Activated CD4-positive, alpha-beta T cell treated with anti-CD3 and anti-CD28 coated beads, Interleukin-2, amount 10 ng/mL, durations not matched to agents 7 days and 5 days (primary cell): ENCODE results near the gene INF2. TPM values are rescaled to one million over a fixed set of nuclear protein-coding genes. Genes with fewer than 3 reads are reported as not detected.
A peak's percentile ranks its signal among the peaks of the same experiment; 100 is the strongest.

ENCODE experiments used
- CTCF ChIA-PET: fragments of 350-600 bp; sonication (Branson Sonifier 250); formaldehyde crosslinking; loops from one replicate; lab custom pipeline; 2021; ENCODE audit warnings: antibody characterized with exemption; lab: Charles Lee
- POLR2A ChIA-PET: fragments of 350-600 bp; sonication (Branson Sonifier 250); formaldehyde crosslinking; loops from one replicate; lab custom pipeline; 2021; ENCODE audit warnings: antibody characterized with exemption; lab: Charles Lee
- DNase-seq: peaks from one replicate; pipeline ENCODE4 v3.0.0-alpha.2; 2020
- H3K27ac Mint-ChIP-seq: one replicate; pipeline ENCODE4 v1.8.0; 2021; ENCODE audit warnings: mild to moderate bottlenecking, moderate library complexity, mixed read lengths
- H3K27me3 Mint-ChIP-seq: one replicate; pipeline ENCODE4 v1.8.0; 2021; ENCODE audit warnings: mixed read lengths
- H3K36me3 Mint-ChIP-seq: one replicate; pipeline ENCODE4 v1.8.0; 2021; ENCODE audit warnings: low read depth, mixed read lengths
- H3K4me1 Mint-ChIP-seq: one replicate; pipeline ENCODE4 v1.8.0; 2021; ENCODE audit warnings: mixed read lengths
- H3K4me3 Mint-ChIP-seq: one replicate; pipeline ENCODE4 v1.8.0; 2021; ENCODE audit warnings: mild to moderate bottlenecking, moderate library complexity, mixed read lengths
- H3K9me3 Mint-ChIP-seq: one replicate; pipeline ENCODE4 v1.8.0; 2021; ENCODE audit warnings: mixed read lengths
- total RNA-seq, 2 experiments: library from RNA; stranded (reverse); gene quantifications; one replicate each; pipeline ENCODE4 v1.2.3, GENCODE V29; 2021

The INF2 gene
- total RNA-seq, 2 experiments from 2014 or later: 163 to 171 TPM

DNA sequence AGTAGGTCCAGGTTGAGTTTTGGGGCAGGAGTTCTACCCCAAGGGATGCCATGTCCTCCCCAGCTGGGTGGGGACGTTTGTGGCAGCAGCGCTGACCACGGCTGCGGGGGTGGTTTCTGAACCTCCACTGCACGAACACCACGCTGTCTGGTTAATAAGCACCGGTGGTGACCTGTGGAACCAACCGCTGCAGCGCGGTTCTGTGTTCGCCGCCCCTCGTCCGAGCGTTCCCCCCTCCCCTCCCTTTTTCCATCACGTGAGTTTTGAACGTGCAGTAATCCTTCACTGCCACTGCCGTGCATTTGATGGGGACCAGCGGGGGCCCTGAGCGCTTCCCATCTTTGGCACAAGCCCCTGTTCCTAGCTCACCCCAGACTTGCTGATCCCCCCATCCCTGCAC is 28.2 kb downstream of the INF2 start:
- Mint-ChIP-seq H3K4me1 (no peaks in the 10 kb centered on the region), H3K36me3 (peaks cover 12% of the 10 kb centered on the region), H3K27ac (no peak overlapping the region), H3K27me3 (no peaks in the 10 kb centered on the region), H3K9me3 (no peaks in the 10 kb centered on the region), H3K4me3 (no peak overlapping the region)
- ChIA-PET CTCF (no interaction called here), POLR2A (no interaction called here)
- DNase-seq: no peak

DNA sequence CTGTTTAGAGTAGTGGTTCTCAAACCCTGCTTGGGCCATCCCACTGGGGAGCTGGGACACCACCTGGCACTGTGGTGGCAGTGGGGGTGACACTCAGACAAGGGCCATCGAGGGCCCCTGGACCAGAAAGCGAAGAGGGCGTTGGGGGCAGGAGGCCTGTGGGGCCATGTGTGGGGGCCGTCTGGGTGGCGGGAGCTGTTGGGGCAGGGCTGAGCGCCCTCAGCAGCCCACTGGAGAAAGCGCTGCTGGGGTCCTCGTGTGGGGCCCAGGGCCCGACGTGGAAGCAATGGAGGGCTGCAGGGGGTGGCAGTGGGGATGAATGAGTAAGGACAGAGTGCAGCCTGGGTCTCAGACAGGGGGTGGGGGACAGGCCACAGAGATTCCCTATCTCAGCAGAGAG is 28.7 kb downstream of the INF2 start:
- no peaks in the 10 kb centered on the region for H3K27me3 Mint-ChIP-seq
- H3K4me1 Mint-ChIP-seq: no peaks in the 10 kb centered on the region
- H3K9me3 Mint-ChIP-seq: no peaks in the 10 kb centered on the region
- peaks cover 12% of the 10 kb centered on the region for H3K36me3 Mint-ChIP-seq
- no peak for DNase-seq
- CTCF ChIA-PET: no interaction called here
- no peak overlapping the region for H3K27ac Mint-ChIP-seq
- POLR2A ChIA-PET: no interaction called here
- no peak overlapping the region for H3K4me3 Mint-ChIP-seq

DNA sequence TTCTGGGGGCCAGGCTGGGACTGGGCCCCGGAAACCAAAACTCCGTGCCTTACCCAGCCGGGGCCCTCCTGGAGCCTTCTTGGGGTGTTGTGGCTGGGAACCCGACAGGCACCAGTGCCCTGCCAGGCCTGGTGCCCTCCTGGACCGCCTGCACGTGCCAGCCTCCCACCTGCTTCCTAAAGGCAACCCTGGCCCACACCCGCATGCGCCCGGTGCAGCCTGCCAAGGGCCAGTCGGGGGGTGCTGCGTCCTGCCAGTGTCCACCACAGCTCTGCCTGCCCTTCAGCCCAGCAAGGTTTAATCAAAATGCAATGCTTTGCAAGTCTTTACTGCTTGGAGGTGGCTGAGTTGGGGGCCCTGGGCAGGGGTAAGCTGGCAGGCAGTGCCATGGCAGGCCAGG is 29.5 kb downstream of the INF2 start:
- H3K9me3 Mint-ChIP-seq: no peaks in the 10 kb centered on the region
- H3K4me1 Mint-ChIP-seq: no peaks in the 10 kb centered on the region
- peaks cover 12% of the 10 kb centered on the region for H3K36me3 Mint-ChIP-seq
- no peaks in the 10 kb centered on the region for H3K27me3 Mint-ChIP-seq
- no peak overlapping the region for H3K4me3 Mint-ChIP-seq
- CTCF ChIA-PET: no interaction called here
- DNase-seq: no peak
- POLR2A ChIA-PET: no interaction called here
- H3K27ac Mint-ChIP-seq: no peak overlapping the region

DNA sequence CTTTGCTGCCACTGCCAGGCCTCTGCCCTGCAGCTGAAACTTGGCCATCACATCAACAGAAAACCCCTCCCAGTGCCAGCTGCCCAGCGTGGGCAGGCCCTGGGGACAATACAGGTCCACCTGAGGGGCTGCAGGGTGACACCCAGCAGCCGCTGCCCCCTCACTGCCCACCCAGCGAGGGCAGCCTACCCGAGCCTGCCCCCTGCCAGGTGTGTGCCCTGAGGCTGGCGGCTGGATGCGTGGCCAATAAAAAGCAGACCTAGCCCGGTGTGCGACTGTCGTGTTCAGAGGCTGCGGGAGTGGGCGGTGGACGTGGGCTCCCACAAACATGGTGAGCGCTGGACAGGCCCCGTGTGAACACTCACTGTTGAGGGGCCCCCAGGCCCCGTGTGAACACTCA is 29.9 kb downstream of the INF2 start:
- ChIA-PET CTCF (no interaction called here), POLR2A (no interaction called here)
- Mint-ChIP-seq H3K36me3 (peaks cover 12% of the 10 kb centered on the region), H3K4me3 (no peak overlapping the region), H3K27me3 (no peaks in the 10 kb centered on the region), H3K9me3 (no peaks in the 10 kb centered on the region), H3K4me1 (no peaks in the 10 kb centered on the region), H3K27ac (no peak overlapping the region)
- DNase-seq: no peak

DNA sequence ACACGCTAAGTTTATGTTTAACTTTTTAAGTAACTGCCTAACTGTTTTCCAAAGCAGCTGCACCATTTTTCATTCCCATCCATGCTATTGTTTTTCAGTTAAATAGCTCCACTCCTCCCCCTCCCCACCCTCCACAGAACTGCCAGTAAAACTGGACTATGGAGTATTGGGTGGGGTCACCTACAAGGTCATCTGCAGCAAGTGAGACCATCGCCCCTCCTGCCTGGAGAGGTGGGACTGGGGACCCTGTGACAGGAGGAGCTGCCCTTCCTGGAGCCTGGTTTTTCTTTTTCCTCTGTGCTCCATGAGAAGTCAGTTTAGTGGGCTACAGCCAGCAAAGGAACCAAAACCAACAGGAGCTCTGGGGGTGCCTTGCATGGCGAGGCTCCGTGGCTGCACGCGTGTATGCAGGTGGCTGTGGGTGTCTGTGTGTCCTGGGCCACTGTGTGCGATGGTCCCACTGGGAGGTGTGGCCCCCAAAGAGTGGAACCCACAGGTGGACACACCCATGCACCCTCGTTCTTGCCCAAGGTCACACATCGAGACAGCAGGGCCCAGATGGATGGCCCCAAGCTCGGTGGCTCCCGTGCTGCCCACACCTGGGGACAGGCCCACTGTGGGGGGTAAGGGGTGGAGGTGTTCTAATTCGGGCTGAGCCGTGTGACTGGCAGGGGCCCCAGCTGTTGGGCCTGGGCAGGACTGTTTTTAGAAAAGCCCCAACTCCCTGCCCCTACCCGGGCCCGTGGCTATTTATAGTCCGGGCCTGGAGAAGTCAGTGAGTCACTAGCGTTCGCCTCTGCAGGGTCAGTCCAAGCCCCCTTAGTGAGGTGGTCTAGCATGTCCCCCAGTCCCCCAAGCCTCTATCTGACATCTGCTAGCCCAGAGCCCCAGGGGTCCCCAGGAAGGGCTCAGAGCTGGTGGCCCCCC is 32.4 kb downstream of the INF2 start:
- Mint-ChIP-seq H3K4me3 (no peak overlapping the region), H3K4me1 (no peaks in the 10 kb centered on the region), H3K36me3 (peaks cover 7% of the 10 kb centered on the region), H3K27me3 (no peaks in the 10 kb centered on the region), H3K27ac (no peak overlapping the region), H3K9me3 (no peaks in the 10 kb centered on the region)
- POLR2A ChIA-PET: no interaction called here
- DNase-seq: no peak
- CTCF ChIA-PET: interaction anchor here (0.8 to 1.2 kb wide), 5 partner anchors 13 to 36 kb away, joined by 3 to 5 read pairs (median 4); no protein-coding TSS in a partner anchor

DNA sequence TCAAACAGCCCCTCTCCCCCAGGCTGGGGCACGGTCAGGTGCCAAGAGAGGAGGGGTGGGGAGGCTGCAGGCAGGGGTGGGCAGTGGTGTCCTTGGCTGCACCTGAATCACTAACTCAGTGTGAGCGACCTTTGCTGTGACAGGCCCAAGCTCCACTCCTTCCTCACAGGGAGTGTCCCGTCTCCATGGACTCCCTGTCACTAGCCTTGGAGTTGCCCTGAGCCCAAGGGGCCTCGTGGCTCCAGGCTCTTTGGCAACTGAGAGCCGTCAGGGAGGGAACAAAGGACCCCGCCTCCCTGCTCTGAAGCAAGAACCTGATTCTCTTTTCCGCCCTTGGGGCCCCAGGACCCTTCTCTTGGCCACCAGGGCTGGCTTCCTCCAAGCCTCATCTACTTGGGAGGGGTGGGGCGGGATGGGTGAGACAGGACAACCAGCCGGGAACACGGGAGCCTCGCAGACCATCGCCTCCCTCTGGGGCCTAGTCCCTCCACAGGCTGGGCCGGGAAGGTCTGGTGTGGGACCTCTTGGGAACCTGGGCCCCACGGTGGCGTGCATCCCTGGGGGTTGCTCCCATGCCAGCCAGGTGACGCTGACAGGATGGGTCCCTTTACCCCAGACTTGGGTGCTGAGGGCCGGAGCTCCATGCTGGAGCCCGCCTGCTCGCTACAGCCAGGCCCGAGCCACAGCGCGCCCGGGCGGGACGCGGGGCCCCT is 33.7 kb downstream of the INF2 start:
- Mint-ChIP-seq H3K27ac (no peak overlapping the region), H3K36me3 (peaks cover 3% of the 10 kb centered on the region), H3K9me3 (no peaks in the 10 kb centered on the region), H3K27me3 (no peaks in the 10 kb centered on the region), H3K4me3 (no peak overlapping the region), H3K4me1 (no peaks in the 10 kb centered on the region)
- DNase-seq: no peak
- ChIA-PET POLR2A (no interaction called here), CTCF (interaction anchor here (1.2 kb wide), 1 partner anchor 11 kb away, joined by 6 read pairs; no protein-coding TSS in a partner anchor)

DNA sequence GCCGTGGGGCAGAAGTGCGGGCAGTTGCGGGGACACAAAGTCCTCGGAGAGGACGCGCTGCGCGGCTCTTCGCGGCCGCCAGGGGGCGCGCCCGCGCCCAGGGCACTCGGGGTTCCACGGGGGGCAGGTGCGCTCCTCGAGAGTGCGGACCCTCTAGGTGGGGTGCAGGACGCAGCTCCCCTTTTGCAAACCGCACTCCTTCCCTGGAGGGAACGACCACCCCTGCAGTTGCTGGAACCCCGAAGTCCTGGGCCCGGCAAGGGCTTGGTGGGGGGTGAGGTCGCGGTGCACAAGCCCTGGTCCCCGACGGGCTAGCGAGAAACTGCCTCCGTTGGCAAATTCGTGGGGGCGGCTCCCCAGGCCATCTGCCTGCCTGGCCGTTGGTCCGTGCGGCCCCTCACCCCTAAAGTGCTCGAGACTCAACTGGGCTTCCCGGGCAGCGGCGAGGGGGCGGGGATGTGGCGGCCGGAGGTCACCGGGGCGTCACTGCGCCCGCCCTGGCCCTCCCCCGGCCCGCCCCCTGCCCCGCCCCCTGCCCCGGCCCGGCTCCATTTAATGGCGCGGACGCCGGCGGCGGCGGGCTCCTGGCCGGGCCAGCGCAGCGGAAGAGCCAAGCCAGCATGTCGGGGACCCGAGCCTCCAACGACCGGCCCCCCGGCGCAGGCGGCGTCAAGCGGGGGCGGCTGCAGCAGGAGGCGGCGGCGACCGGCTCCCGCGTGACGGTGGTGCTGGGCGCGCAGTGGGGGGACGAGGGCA is 34.4 kb downstream of the INF2 start, which contains the start of gene ADSS1:
Gene ADSS1, plus strand, starts transcription at position 579 of the 756 bp plus-strand sequence. Its CDS starts 42 bp downstream, at position 621.
- CTCF ChIA-PET: interaction anchor here (1.2 kb wide), 1 partner anchor 10 kb away, joined by 6 read pairs; no protein-coding TSS in a partner anchor

DNA sequence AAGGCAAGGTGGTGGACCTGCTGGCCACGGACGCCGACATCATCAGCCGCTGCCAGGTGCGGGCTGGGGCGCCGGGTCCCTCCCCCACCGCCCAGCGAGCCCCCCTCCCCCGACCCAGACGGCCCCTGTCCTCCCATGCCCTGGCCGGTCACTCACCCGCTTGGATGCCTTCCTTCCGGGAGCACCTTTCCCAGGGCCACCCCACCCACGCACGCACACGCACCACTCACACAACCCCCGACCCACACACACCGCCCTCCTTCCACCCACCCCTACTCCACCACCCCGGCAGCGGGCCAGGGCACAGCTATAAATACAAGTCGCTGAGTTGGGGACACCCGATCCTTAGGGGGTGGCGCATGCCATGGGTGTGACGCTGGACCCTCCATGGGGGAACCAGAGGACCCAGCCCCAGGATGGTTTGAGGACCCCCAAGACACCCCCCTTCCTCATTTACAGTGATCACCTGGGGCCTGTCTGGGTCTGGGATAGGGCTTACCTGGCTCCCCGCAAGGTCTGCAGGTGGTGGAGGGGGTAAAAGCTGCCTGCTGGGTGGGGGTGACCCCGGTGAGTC is 35.1 kb downstream of the INF2 start:
- no peaks in the 10 kb centered on the region for H3K9me3 Mint-ChIP-seq
- H3K36me3 Mint-ChIP-seq: peaks cover 3% of the 10 kb centered on the region
- no peaks in the 10 kb centered on the region for H3K4me1 Mint-ChIP-seq
- peak; percentile 31 for DNase-seq
- no peaks in the 10 kb centered on the region for H3K27me3 Mint-ChIP-seq
- ChIA-PET POLR2A (no interaction called here), CTCF (interaction anchor here (1.9 kb wide), 1 partner anchor 101 kb away, joined by 7 read pairs; no protein-coding TSS in a partner anchor)
- H3K4me3 Mint-ChIP-seq: no peak overlapping the region
- no peak overlapping the region for H3K27ac Mint-ChIP-seq

More for the DNA sequence above, 34.4 kb downstream of the INF2 start, which contains the start of gene ADSS1:
- Mint-ChIP-seq H3K9me3 (no peaks in the 10 kb centered on the region), H3K4me3 (peak within 1 kb of the TSS; percentile 48), H3K36me3 (peaks cover 3% of the 10 kb centered on the region), H3K27ac (no peak within 1 kb of the TSS), H3K27me3 (no peaks in the 10 kb centered on the region), H3K4me1 (no peaks in the 10 kb centered on the region)
- POLR2A ChIA-PET: no interaction called here
- peak; percentile 63 for DNase-seq

DNA sequence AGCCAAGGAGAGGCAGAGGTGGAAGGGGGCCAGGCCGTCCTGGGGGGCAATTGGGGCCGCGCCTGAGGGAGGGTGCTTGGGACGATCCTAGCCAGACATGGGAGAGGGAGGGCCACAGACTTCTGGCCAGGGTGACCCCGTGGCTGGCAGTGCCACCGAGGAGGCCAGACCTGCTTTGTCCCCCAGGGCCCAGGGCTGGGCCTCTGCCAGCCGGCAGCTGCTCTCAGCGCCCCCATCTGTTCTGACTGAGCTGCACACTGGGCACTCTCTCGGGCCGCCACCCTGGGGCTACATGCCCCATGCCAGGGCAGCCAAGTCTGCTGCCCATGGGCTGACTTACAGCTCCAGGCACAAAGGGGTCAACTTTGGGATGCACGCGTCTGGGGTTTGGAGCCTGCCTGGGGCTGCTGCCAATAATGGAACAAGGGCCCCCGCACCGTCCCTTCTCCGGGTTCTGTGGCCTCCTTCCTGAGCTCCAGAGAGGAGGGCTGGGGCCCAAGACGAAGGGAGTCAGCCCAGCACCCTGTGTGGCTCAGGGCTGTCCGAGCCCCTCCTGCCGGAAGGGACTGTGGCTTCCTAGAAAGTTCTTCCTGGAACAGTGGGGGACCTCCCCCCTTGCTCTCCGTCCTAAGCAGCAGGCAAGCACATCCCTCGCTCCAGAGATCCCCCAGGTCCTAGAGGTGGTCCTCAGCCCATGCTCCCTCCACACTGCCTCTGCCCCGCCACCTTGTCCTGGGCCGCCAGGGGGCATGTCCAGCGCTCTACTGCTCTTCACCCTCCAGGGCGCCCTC is 35.8 kb downstream of the INF2 start:
- H3K4me3 Mint-ChIP-seq: peak overlapping the region; percentile 37
- no peaks in the 10 kb centered on the region for H3K4me1 Mint-ChIP-seq
- no peaks in the 10 kb centered on the region for H3K9me3 Mint-ChIP-seq
- DNase-seq: no peak
- ChIA-PET CTCF (interaction anchor here (1.9 kb wide), 1 partner anchor 101 kb away, joined by 7 read pairs; no protein-coding TSS in a partner anchor), POLR2A (no interaction called here)
- H3K27me3 Mint-ChIP-seq: no peaks in the 10 kb centered on the region
- no peak overlapping the region for H3K27ac Mint-ChIP-seq
- H3K36me3 Mint-ChIP-seq: no peaks in the 10 kb centered on the region

DNA sequence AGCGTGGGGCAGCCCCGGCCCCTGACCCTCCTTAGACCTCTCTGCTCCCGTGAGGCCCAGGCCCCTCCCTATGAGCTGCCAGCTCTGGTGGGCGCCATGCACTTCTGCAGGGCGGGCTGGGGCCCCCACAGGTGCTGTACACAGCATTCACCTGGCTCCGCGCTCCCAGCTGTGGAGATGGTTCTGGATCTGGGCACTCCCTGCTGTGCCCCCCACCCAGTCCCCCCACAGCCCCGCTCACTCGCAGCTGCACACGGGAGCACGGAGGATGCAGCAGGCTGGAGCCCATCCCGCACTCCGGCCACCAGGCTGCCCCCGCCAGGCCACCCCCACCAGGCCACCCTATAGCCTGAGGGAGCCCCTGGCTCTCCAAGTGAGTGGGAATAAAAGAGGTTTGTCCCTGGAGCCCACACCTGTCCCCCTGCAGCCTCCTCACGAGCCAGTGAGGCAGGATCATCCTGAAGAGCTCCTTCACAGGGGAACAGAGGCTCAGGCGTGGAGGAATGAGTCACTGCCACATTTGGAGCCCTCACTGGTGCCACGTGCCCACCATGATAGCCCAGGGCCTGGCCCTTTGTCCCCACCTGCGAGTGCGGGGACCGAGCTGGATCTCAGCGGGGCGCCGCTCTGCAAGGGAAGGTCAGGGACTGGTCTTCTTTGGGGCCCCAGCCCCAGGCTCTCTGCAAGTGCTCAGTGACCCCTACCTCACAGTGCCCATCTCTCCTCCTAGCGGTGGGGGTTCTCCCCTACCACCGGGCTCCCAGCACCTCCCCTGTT is 36.5 kb downstream of the INF2 start:
- Mint-ChIP-seq H3K9me3 (no peaks in the 10 kb centered on the region), H3K4me3 (peak overlapping the region; percentile 37), H3K4me1 (no peaks in the 10 kb centered on the region), H3K27me3 (no peaks in the 10 kb centered on the region), H3K36me3 (no peaks in the 10 kb centered on the region), H3K27ac (no peak overlapping the region)
- no peak for DNase-seq
- ChIA-PET CTCF (interaction anchor here (1.0 to 1.9 kb wide), 2 partner anchors 25 to 100 kb away, joined by 3 to 7 read pairs; no protein-coding TSS in a partner anchor), POLR2A (no interaction called here)
